HCT116 (cell line): ENCODE data around the gene ZC3H13. TPM values are rescaled to one million over a fixed set of nuclear protein-coding genes. Genes with fewer than 3 reads are reported as not detected.

Source experiments
- ATAC-seq: fragments of 200-7000 bp; cut with Tn5 transposase; 2 replicates; pipeline ENCODE4 v1.9.1; 2020; ENCODE audit warnings: mild to moderate bottlenecking, moderate library complexity
- BruUV-seq: library from RNA; stranded (reverse); fragments of 400-500 nt; replicated peaks from 2 replicates; lab custom pipeline; 2021; lab: Mats Ljungman, UMichigan
- CTCF ChIA-PET: fragments of 300-600 bp; sonication (Branson Sonifier 250); formaldehyde crosslinking; loops from one replicate; lab custom pipeline; 2021; ENCODE audit warnings: antibody characterized with exemption; lab: Charles Lee
- POLR2A ChIA-PET: fragments of 300-600, 350-600 bp; sonication (Branson Sonifier 250); formaldehyde crosslinking; loops from one replicate; lab custom pipeline; 2021; ENCODE audit warnings: antibody characterized with exemption; lab: Charles Lee
- RAD21 ChIA-PET, 2 experiments: fragments of 300-600 bp; sonication (Branson Sonifier 250); formaldehyde crosslinking; loops; one replicate each; lab custom pipeline; 2023; ENCODE audit warnings: low total read pairs in 2 of 2; ENCODE audit not compliant: uncharacterized antibody in 2 of 2, unreplicated experiment in 2 of 2, low non-redundant PET in 1 of 2; lab: Charles Lee
- DNase-seq: peaks from one replicate; pipeline ENCODE4 v3.0.0-alpha.2; 2010; ENCODE audit warnings: low read depth, low spot score
- H2AFZ ChIP-seq: fragments of 200-600 bp; shearing (Covaris generic), sonication (generic); 2 replicates; pipeline ENCODE4 v1.6.1; 2017; ENCODE audit warnings: low read depth, mixed run types, mixed read lengths, antibody characterized with exemption, low read length; ENCODE audit not compliant: poor library complexity, severe bottlenecking
- H3K27ac ChIP-seq: 2 replicates; pipeline ENCODE4 v1.5.1; 2012; ENCODE audit warnings: low read depth, low read length
- H3K27me3 ChIP-seq: fragments of 200-600 bp; sonication (generic); 2 replicates; pipeline ENCODE4 v1.6.1; 2016; ENCODE audit warnings: mixed run types, low read length, mixed read lengths; ENCODE audit not compliant: insufficient read depth
- H3K36me3 ChIP-seq, 2 experiments: fragments of 200-500 bp in 1 of 2; fragments of 200-600 bp in 1 of 2; sonication (Bioruptor generic) in 1 of 2; sonication (generic) in 1 of 2; 2 replicates each; pipeline versions ENCODE4 v1.5.1 to v1.6.1; 2014 to 2016; ENCODE audit warnings: low read length in 2 of 2, inconsistent platforms in 1 of 2, mixed read lengths in 1 of 2, mixed run types in 1 of 2; ENCODE audit not compliant: insufficient read depth in 2 of 2, control insufficient read depth in 1 of 2
- H3K4me1 ChIP-seq, 2 experiments: fragments of 200-600 bp in 1 of 2; sonication (generic) in 1 of 2; 2 replicates each; pipeline versions ENCODE4 v1.5.1 to v1.6.1; 2012 to 2017; ENCODE audit warnings: low read length in 2 of 2, inconsistent platforms in 1 of 2, mild to moderate bottlenecking in 1 of 2, mixed read lengths in 1 of 2, mixed run types in 1 of 2, moderate library complexity in 1 of 2; ENCODE audit not compliant: insufficient read depth in 2 of 2, control insufficient read depth in 1 of 2
- H3K4me2 ChIP-seq: fragments of 200-600 bp; sonication (generic); 2 replicates; pipeline ENCODE4 v1.6.1; 2017; ENCODE audit warnings: mixed run types, low read length, mixed read lengths
- H3K4me3 ChIP-seq, 2 experiments: fragments of 200-600 bp in 1 of 2; sonication (generic) in 1 of 2; replicated peaks in 1 of 2; 2 replicates each; pipeline ENCODE4 v1.5.1; 2011 to 2016; ENCODE audit warnings: low read length in 2 of 2, control low read depth in 1 of 2, low read depth in 1 of 2, mild to moderate bottlenecking in 1 of 2, mixed read lengths in 1 of 2, mixed run types in 1 of 2
- H3K79me2 ChIP-seq: fragments of 200-600 bp; sonication (generic); 2 replicates; pipeline ENCODE4 v1.6.1; 2017; ENCODE audit warnings: mild to moderate bottlenecking, mixed run types, low read length, moderate library complexity, mixed read lengths; ENCODE audit not compliant: insufficient read depth
- H3K9ac ChIP-seq: fragments of 200-600 bp; sonication (generic); 2 replicates; pipeline ENCODE4 v1.6.1; 2016; ENCODE audit warnings: low read length, mixed read lengths
- H3K9me2 ChIP-seq: fragments of 200-600 bp; sonication (generic), shearing (Covaris generic); 2 replicates; pipeline ENCODE4 v1.6.1; 2017; ENCODE audit warnings: mixed run types, mild to moderate bottlenecking, moderate library complexity; ENCODE audit not compliant: insufficient read depth
- H3K9me3 ChIP-seq, 2 experiments: fragments of 200-500 bp in 1 of 2; fragments of 200-600 bp in 1 of 2; sonication (Bioruptor generic) in 1 of 2; sonication (generic) in 1 of 2; 2 replicates each; pipeline ENCODE4 v1.6.1; 2014 to 2017; ENCODE audit warnings: low read length in 2 of 2, mixed read lengths in 2 of 2, inconsistent platforms in 1 of 2, low read depth in 1 of 2, mild to moderate bottlenecking in 1 of 2, mixed run types in 1 of 2, moderate library complexity in 1 of 2; ENCODE audit not compliant: control insufficient read depth in 1 of 2, insufficient read depth in 1 of 2
- H4K20me1 ChIP-seq: fragments of 200-600 bp; sonication (generic), shearing (Covaris generic); 2 replicates; pipeline ENCODE4 v1.6.1; 2017; ENCODE audit warnings: mixed run types, mild to moderate bottlenecking, moderate library complexity; ENCODE audit not compliant: insufficient read depth
- EZH2 ChIP-seq: fragments of 200-600 bp; sonication (generic); IDR thresholded peaks from 2 replicates; pipeline ENCODE4 v1.6.1; 2017; ENCODE audit warnings: antibody characterized with exemption, mixed run types
- FOSL1 ChIP-seq: IDR thresholded peaks from 2 replicates; pipeline ENCODE4 v1.6.1; 2012; ENCODE audit warnings: low read depth
- JUND ChIP-seq: IDR thresholded peaks from 2 replicates; pipeline ENCODE4 v1.6.1; 2012
- POLR2A ChIP-seq: IDR thresholded peaks from 2 replicates; pipeline ENCODE4 v1.7.0; 2011; ENCODE audit warnings: borderline replicate concordance; ENCODE audit not compliant: insufficient read depth, insufficient read length; ENCODE audit errors: extremely low read depth
- RAD21 ChIP-seq: IDR thresholded peaks from 2 replicates; pipeline ENCODE4 v1.6.1; 2012; ENCODE audit warnings: low read depth, mild to moderate bottlenecking
- ZNF274 ChIP-seq: fragments of 200-500 bp; sonication (Bioruptor generic); IDR thresholded peaks from 2 replicates; pipeline ENCODE4 v1.6.1; 2014; ENCODE audit warnings: mild to moderate bottlenecking, low read depth, low read length, inconsistent platforms
- intact Hi-C: fragments of 100-400 bp; cut with micrococcal nuclease; formaldehyde crosslinking; loops from 2 replicates; pipeline ENCODE4 v1.10.0; 2022
- total RNA-seq: library from RNA; stranded (reverse); gene quantifications from one replicate; pipeline ENCODE4 v1.2.1, GENCODE V29; 2021; ENCODE audit not compliant: unreplicated experiment
- TF ChIP-seq, protein P1 (sequence below), 3 experiments: fragments of 200-600 bp in 1 of 3; sonication (generic) in 1 of 3; IDR thresholded peaks in 2 of 3; conservative IDR thresholded peaks in 1 of 3; 2 replicates each; pipeline ENCODE4 v1.5.1; 2012 to 2017; ENCODE audit warnings: low read depth in 2 of 3, low read length in 2 of 3, antibody characterized with exemption in 1 of 3, borderline replicate concordance in 1 of 3, control low read depth in 1 of 3, mild to moderate bottlenecking in 1 of 3, mixed read lengths in 1 of 3, mixed run types in 1 of 3, moderate library complexity in 1 of 3; ENCODE audit not compliant: insufficient read depth in 1 of 3
- TF ChIP-seq, protein P2 (sequence below): IDR thresholded peaks from 2 replicates; pipeline ENCODE4 v1.6.1; 2011; ENCODE audit warnings: mild to moderate bottlenecking, low read length, moderate library complexity; ENCODE audit not compliant: insufficient replicate concordance; ENCODE audit errors: extremely low read depth

ZC3H13 gene
- total RNA-seq, 1 experiment from 2014 or later = 37.9 TPM

DNA sequence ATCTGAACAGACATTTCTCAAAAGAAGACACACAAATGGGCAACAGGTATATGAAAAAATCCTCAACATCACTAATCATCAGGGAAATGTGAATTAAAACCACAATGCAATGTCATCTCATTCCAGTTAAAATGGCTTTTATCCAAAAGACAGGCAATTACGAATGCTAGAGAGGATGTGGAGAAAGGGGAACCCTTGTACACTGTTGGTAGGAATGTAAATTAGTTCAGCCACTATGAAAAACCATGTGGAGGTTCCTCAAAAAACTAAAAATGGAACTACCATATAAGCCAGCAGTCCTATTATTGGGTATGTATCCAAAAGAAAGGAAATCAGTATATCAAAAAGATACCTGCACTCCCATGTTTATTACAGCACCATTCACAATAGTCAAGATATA, 24.7 kb upstream of the ZC3H13 start:
- CTCF ChIA-PET = no interaction called here
- no peak for ATAC-seq
- TF ChIP-seq, protein P1, sequence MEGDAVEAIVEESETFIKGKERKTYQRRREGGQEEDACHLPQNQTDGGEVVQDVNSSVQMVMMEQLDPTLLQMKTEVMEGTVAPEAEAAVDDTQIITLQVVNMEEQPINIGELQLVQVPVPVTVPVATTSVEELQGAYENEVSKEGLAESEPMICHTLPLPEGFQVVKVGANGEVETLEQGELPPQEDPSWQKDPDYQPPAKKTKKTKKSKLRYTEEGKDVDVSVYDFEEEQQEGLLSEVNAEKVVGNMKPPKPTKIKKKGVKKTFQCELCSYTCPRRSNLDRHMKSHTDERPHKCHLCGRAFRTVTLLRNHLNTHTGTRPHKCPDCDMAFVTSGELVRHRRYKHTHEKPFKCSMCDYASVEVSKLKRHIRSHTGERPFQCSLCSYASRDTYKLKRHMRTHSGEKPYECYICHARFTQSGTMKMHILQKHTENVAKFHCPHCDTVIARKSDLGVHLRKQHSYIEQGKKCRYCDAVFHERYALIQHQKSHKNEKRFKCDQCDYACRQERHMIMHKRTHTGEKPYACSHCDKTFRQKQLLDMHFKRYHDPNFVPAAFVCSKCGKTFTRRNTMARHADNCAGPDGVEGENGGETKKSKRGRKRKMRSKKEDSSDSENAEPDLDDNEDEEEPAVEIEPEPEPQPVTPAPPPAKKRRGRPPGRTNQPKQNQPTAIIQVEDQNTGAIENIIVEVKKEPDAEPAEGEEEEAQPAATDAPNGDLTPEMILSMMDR (IDR thresholded peaks at IDR 0.05 in 2 of 3, conservative IDR thresholded peaks at IDR 0.05 in 1 of 3; ENCODE audit: borderline replicate concordance in 1 of 3, insufficient read depth in 1 of 3, low read depth in 2 of 3, low read length in 2 of 3) = no peak
- no peak for TF ChIP-seq EZH2
- TF ChIP-seq POLR2A = no peak
- TF ChIP-seq ZNF274 = no peak
- no peak for TF ChIP-seq JUND
- TF ChIP-seq, protein P2, sequence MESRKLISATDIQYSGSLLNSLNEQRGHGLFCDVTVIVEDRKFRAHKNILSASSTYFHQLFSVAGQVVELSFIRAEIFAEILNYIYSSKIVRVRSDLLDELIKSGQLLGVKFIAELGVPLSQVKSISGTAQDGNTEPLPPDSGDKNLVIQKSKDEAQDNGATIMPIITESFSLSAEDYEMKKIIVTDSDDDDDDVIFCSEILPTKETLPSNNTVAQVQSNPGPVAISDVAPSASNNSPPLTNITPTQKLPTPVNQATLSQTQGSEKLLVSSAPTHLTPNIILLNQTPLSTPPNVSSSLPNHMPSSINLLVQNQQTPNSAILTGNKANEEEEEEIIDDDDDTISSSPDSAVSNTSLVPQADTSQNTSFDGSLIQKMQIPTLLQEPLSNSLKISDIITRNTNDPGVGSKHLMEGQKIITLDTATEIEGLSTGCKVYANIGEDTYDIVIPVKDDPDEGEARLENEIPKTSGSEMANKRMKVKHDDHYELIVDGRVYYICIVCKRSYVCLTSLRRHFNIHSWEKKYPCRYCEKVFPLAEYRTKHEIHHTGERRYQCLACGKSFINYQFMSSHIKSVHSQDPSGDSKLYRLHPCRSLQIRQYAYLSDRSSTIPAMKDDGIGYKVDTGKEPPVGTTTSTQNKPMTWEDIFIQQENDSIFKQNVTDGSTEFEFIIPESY = no peak
- TF ChIP-seq RAD21 = no peak
- no peak for TF ChIP-seq FOSL1
- H3K79me2 ChIP-seq = no peaks in the 10 kb centered on the region
- H3K4me2 ChIP-seq = no peak overlapping the region
- intact Hi-C loops = no loop called here
- no TSS peak for BruUV-seq
- no peak overlapping the region for H3K27ac ChIP-seq
- DNase-seq = no peak
- POLR2A ChIA-PET = no interaction called here
- H3K36me3 ChIP-seq = no peaks in the 10 kb centered on the region
- no peak overlapping the region for H2AFZ ChIP-seq
- H3K9ac ChIP-seq = no peak overlapping the region
- no peaks in the 10 kb centered on the region for H4K20me1 ChIP-seq
- RAD21 ChIA-PET = no interaction called here
- H3K9me3 ChIP-seq = no peaks in the 10 kb centered on the region
- 0 out of 2 replicates have a peak, but pooled peaks cover 3% of the 10 kb centered on the region for H3K9me2 ChIP-seq
- H3K4me3 ChIP-seq = no peak overlapping the region
- H3K27me3 ChIP-seq = no peaks in the 10 kb centered on the region
- no peaks in the 10 kb centered on the region for H3K4me1 ChIP-seq
